ENCODE data around the gene GSE1.

GRCh38 chr16:85662482-85662812 is 49.3 kb downstream of the GSE1 start:
- TF ChIP-seq, protein P1, sequence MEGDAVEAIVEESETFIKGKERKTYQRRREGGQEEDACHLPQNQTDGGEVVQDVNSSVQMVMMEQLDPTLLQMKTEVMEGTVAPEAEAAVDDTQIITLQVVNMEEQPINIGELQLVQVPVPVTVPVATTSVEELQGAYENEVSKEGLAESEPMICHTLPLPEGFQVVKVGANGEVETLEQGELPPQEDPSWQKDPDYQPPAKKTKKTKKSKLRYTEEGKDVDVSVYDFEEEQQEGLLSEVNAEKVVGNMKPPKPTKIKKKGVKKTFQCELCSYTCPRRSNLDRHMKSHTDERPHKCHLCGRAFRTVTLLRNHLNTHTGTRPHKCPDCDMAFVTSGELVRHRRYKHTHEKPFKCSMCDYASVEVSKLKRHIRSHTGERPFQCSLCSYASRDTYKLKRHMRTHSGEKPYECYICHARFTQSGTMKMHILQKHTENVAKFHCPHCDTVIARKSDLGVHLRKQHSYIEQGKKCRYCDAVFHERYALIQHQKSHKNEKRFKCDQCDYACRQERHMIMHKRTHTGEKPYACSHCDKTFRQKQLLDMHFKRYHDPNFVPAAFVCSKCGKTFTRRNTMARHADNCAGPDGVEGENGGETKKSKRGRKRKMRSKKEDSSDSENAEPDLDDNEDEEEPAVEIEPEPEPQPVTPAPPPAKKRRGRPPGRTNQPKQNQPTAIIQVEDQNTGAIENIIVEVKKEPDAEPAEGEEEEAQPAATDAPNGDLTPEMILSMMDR (IDR thresholded peaks at IDR 0.05), result no peak
- TF ChIP-seq POLR2A (IDR thresholded peaks at IDR 0.05), result no peak
